Osteocyte (in vitro differentiated cells): ENCODE measurements around the gene VASH2. TPM values are rescaled to one million over a fixed set of nuclear protein-coding genes. Genes with fewer than 3 reads are reported as not detected.

ENCODE experiments used
- DNase-seq: peaks from one replicate; pipeline ENCODE4 v3.0.0; 2021; ENCODE audit warnings: mixed read lengths; ENCODE audit not compliant: unreplicated experiment; ENCODE audit errors: extremely low spot score
- H3K27ac Mint-ChIP-seq: one replicate; pipeline ENCODE4 v1.8.0; 2021; ENCODE audit warnings: mild to moderate bottlenecking, mixed read lengths; ENCODE audit not compliant: unreplicated experiment
- H3K27me3 Mint-ChIP-seq: one replicate; pipeline ENCODE4 v1.8.0; 2021; ENCODE audit warnings: mixed read lengths; ENCODE audit not compliant: unreplicated experiment
- H3K36me3 Mint-ChIP-seq: one replicate; pipeline ENCODE4 v1.8.0; 2021; ENCODE audit warnings: mixed read lengths; ENCODE audit not compliant: unreplicated experiment
- H3K4me1 Mint-ChIP-seq: one replicate; pipeline ENCODE4 v1.8.0; 2021; ENCODE audit warnings: mixed read lengths; ENCODE audit not compliant: unreplicated experiment
- H3K4me3 Mint-ChIP-seq: one replicate; pipeline ENCODE4 v1.8.0; 2021; ENCODE audit warnings: mild to moderate bottlenecking, moderate library complexity, mixed read lengths; ENCODE audit not compliant: unreplicated experiment
- H3K9me3 Mint-ChIP-seq: one replicate; pipeline ENCODE4 v1.8.0; 2021; ENCODE audit warnings: mixed read lengths; ENCODE audit not compliant: unreplicated experiment
- total RNA-seq: library from RNA; stranded (reverse); gene quantifications from 2 replicates; pipeline ENCODE4 v1.2.1, GENCODE V29; 2021
- TF ChIP-seq, protein P1 (sequence below): fragments of 200-600 bp; sonication (generic); IDR thresholded peaks from 2 replicates; pipeline ENCODE4 v1.5.0; 2021; ENCODE audit warnings: antibody characterized with exemption, mild to moderate bottlenecking, moderate library complexity

VASH2 gene
- total RNA-seq, 1 donor from 2014 or later, result 3.3 TPM

GRCh38 chr1:212930986-212931678 lies 19.2 kb upstream of the VASH2 start:
- no peak for DNase-seq
- Mint-ChIP-seq H3K27me3 (peaks cover 4% of the 10 kb centered on the region), H3K4me1 (no peaks in the 10 kb centered on the region), H3K36me3 (no peaks in the 10 kb centered on the region), H3K4me3 (no peak overlapping the region), H3K9me3 (no peaks in the 10 kb centered on the region), H3K27ac (no peak overlapping the region)
- TF ChIP-seq, protein P1, sequence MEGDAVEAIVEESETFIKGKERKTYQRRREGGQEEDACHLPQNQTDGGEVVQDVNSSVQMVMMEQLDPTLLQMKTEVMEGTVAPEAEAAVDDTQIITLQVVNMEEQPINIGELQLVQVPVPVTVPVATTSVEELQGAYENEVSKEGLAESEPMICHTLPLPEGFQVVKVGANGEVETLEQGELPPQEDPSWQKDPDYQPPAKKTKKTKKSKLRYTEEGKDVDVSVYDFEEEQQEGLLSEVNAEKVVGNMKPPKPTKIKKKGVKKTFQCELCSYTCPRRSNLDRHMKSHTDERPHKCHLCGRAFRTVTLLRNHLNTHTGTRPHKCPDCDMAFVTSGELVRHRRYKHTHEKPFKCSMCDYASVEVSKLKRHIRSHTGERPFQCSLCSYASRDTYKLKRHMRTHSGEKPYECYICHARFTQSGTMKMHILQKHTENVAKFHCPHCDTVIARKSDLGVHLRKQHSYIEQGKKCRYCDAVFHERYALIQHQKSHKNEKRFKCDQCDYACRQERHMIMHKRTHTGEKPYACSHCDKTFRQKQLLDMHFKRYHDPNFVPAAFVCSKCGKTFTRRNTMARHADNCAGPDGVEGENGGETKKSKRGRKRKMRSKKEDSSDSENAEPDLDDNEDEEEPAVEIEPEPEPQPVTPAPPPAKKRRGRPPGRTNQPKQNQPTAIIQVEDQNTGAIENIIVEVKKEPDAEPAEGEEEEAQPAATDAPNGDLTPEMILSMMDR, result no peak

- Mint-ChIP-seq H3K36me3 (no peaks in the 10 kb centered on the region), H3K4me3 (no peak overlapping the region), H3K27ac (no peak overlapping the region), H3K27me3 (peaks cover 4% of the 10 kb centered on the region), H3K4me1 (no peaks in the 10 kb centered on the region), H3K9me3 (no peaks in the 10 kb centered on the region)
- TF ChIP-seq, protein P1, result no peak
- DNase-seq, result no peak
Measured at GRCh38 chr1:212933815-212934471, 16.4 kb upstream of the VASH2 start.

- no peak overlapping the region for H3K4me3 Mint-ChIP-seq
- H3K27me3 Mint-ChIP-seq, result peaks cover 12% of the 10 kb centered on the region
- peaks cover 5% of the 10 kb centered on the region for H3K36me3 Mint-ChIP-seq
- H3K4me1 Mint-ChIP-seq, result no peaks in the 10 kb centered on the region
- TF ChIP-seq, protein P1, result no peak
- no peak for DNase-seq
- peaks cover 9% of the 10 kb centered on the region for H3K9me3 Mint-ChIP-seq
- H3K27ac Mint-ChIP-seq, result no peak overlapping the region
Measured at GRCh38 chr1:212935387-212935981, 14.9 kb upstream of the VASH2 start.

- Mint-ChIP-seq H3K27me3 (peaks cover 15% of the 10 kb centered on the region), H3K9me3 (peaks cover 16% of the 10 kb centered on the region), H3K4me1 (no peaks in the 10 kb centered on the region), H3K4me3 (no peak overlapping the region), H3K36me3 (peaks cover 8% of the 10 kb centered on the region), H3K27ac (no peak overlapping the region)
- TF ChIP-seq, protein P1, result no peak
- DNase-seq, result no peak
Measured at GRCh38 chr1:212937034-212937433, 13.3 kb upstream of the VASH2 start.

DNA sequence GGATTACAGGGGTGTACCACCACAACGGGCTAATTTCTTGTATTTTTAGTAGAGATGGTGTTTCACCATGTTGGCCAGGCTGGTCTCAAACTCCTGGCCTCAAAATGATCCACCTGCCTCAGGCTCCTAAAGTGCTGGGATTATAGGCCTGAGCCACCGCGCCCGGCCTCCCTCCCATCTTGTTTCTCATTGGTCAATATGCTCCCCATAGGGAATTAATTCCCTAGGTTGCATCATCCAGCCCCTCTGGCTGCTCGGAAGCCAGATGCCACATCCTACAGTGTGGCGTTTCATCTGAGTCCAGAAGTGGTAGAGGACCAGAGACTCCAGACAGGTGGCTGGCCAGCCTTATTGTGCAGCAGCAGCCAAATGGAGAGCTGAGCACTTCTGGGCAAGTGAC lies 11.5 kb upstream of the VASH2 start:
- no peak for DNase-seq
- TF ChIP-seq, protein P1, result no peak
- Mint-ChIP-seq H3K27ac (no peak overlapping the region), H3K27me3 (peaks cover 15% of the 10 kb centered on the region), H3K36me3 (peaks cover 8% of the 10 kb centered on the region), H3K9me3 (peaks cover 16% of the 10 kb centered on the region), H3K4me1 (no peaks in the 10 kb centered on the region), H3K4me3 (no peak overlapping the region)
